ENCODE data around the gene TRAPPC14. TPM values are rescaled to one million over a fixed set of nuclear protein-coding genes. Genes with fewer than 3 reads are reported as not detected.
"Not testable (repeated sequence)": the region's sequence is repeated elsewhere in the genome, so short reads cannot be mapped to it uniquely, and the experiment has no call there.

TRAPPC14 gene
- polyA plus RNA-seq, 1 donor, result 23.8 TPM

GRCh38 chr7:100137851-100138760 is 20.4 kb downstream of the TRAPPC14 start:
- no peaks in the 10 kb centered on the region for H3K9me3 ChIP-seq (ENCODE audit: control insufficient read depth, low read depth, low read length)
- H3K4me1 ChIP-seq (ENCODE audit: control insufficient read depth, insufficient read depth, low read length), result peaks cover 6% of the 10 kb centered on the region
- WGBS (ENCODE audit: insufficient coverage, low lambda C conversion rate), result 100% methylated on average over 1 of the region's 13 CpGs
- H3K4me3 ChIP-seq (ENCODE audit: low read length), result no peak overlapping the region
- no peaks in the 10 kb centered on the region for H3K27me3 ChIP-seq (ENCODE audit: control insufficient read depth, insufficient read depth, low read length)
- H3K27ac ChIP-seq (ENCODE audit: low read length), result no peak overlapping the region
- DNase-seq, result no peak
- H3K36me3 ChIP-seq (ENCODE audit: control insufficient read depth, insufficient read depth, low read length), result no peaks in the 10 kb centered on the region

- Histone ChIP-seq H3K27ac (ENCODE audit: low read length) (no peak overlapping the region), H3K27me3 (ENCODE audit: control insufficient read depth, insufficient read depth, low read length) (no peaks in the 10 kb centered on the region), H3K4me3 (ENCODE audit: low read length) (no peak overlapping the region), H3K4me1 (ENCODE audit: control insufficient read depth, insufficient read depth, low read length) (peaks cover 17% of the 10 kb centered on the region), H3K36me3 (ENCODE audit: control insufficient read depth, insufficient read depth, low read length) (no peaks in the 10 kb centered on the region), H3K9me3 (ENCODE audit: control insufficient read depth, low read depth, low read length) (no peaks in the 10 kb centered on the region)
- no CpG with 5 or more reads among the region's 3 CpGs for WGBS (ENCODE audit: insufficient coverage, low lambda C conversion rate)
- DNase-seq, result peak in 1 of 2 donors; percentile 42
These were observed 25.8 kb downstream of the TRAPPC14 start for GRCh38 chr7:100132697-100133151.

GRCh38 chr7:100132126-100132525 is 26.4 kb downstream of the TRAPPC14 start:
- WGBS (ENCODE audit: insufficient coverage, low lambda C conversion rate), result no CpG with 5 or more reads among the region's 7 CpGs
- Histone ChIP-seq H3K9me3 (ENCODE audit: control insufficient read depth, low read depth, low read length) (no peaks in the 10 kb centered on the region), H3K36me3 (ENCODE audit: control insufficient read depth, insufficient read depth, low read length) (no peaks in the 10 kb centered on the region), H3K4me3 (ENCODE audit: low read length) (no peak overlapping the region), H3K27ac (ENCODE audit: low read length) (no peak overlapping the region), H3K4me1 (ENCODE audit: control insufficient read depth, insufficient read depth, low read length) (peaks cover 17% of the 10 kb centered on the region), H3K27me3 (ENCODE audit: control insufficient read depth, insufficient read depth, low read length) (no peaks in the 10 kb centered on the region)
- no peak for DNase-seq

- H3K36me3 ChIP-seq (ENCODE audit: control insufficient read depth, insufficient read depth, low read length), result no peaks in the 10 kb centered on the region
- peaks cover 17% of the 10 kb centered on the region for H3K4me1 ChIP-seq (ENCODE audit: control insufficient read depth, insufficient read depth, low read length)
- H3K27me3 ChIP-seq (ENCODE audit: control insufficient read depth, insufficient read depth, low read length), result no peaks in the 10 kb centered on the region
- no peaks in the 10 kb centered on the region for H3K9me3 ChIP-seq (ENCODE audit: control insufficient read depth, low read depth, low read length)
- H3K4me3 ChIP-seq (ENCODE audit: low read length), result peak overlapping the region; percentile 10
- peak in 1 of 2 donors; percentile 77 for DNase-seq
- WGBS (ENCODE audit: insufficient coverage, low lambda C conversion rate), result 8% methylated on average over 9 of the region's 24 CpGs
- H3K27ac ChIP-seq (ENCODE audit: low read length), result peak overlapping the region; percentile 36
These were observed 27.7 kb downstream of the TRAPPC14 start for GRCh38 chr7:100130608-100131453.

- not testable (repeated sequence) for H3K9me3 ChIP-seq (ENCODE audit: control insufficient read depth, low read depth, low read length); H3K36me3 ChIP-seq (ENCODE audit: control insufficient read depth, insufficient read depth, low read length); H3K27me3 ChIP-seq (ENCODE audit: control insufficient read depth, insufficient read depth, low read length); DNase-seq; H3K4me3 ChIP-seq (ENCODE audit: low read length)
- WGBS (ENCODE audit: insufficient coverage, low lambda C conversion rate), result no CpG with 5 or more reads among the region's 1 CpG
- Histone ChIP-seq H3K4me1 (ENCODE audit: control insufficient read depth, insufficient read depth, low read length) (peaks cover 23% of the 10 kb centered on the region), H3K27ac (ENCODE audit: low read length) (peak overlapping the region; percentile 36)
These were observed 28.3 kb downstream of the TRAPPC14 start for GRCh38 chr7:100130220-100130607.

GRCh38 chr7:100128637-100128963 is 29.9 kb downstream of the TRAPPC14 start:
- peaks cover 36% of the 10 kb centered on the region for H3K4me1 ChIP-seq (ENCODE audit: control insufficient read depth, insufficient read depth, low read length)
- no peak overlapping the region for H3K4me3 ChIP-seq (ENCODE audit: low read length)
- no peaks in the 10 kb centered on the region for H3K9me3 ChIP-seq (ENCODE audit: control insufficient read depth, low read depth, low read length)
- DNase-seq, result no peak
- no peaks in the 10 kb centered on the region for H3K36me3 ChIP-seq (ENCODE audit: control insufficient read depth, insufficient read depth, low read length)
- no CpG with 5 or more reads among the region's 1 CpG for WGBS (ENCODE audit: insufficient coverage, low lambda C conversion rate)
- H3K27ac ChIP-seq (ENCODE audit: low read length), result peak overlapping the region; percentile 99
- no peaks in the 10 kb centered on the region for H3K27me3 ChIP-seq (ENCODE audit: control insufficient read depth, insufficient read depth, low read length)

GRCh38 chr7:100127866-100128636 is 30.5 kb downstream of the TRAPPC14 start:
- H3K9me3 ChIP-seq (ENCODE audit: control insufficient read depth, low read depth, low read length), result no peaks in the 10 kb centered on the region
- peak in 1 of 2 donors; percentile 64 for DNase-seq
- peaks cover 36% of the 10 kb centered on the region for H3K4me1 ChIP-seq (ENCODE audit: control insufficient read depth, insufficient read depth, low read length)
- peak overlapping the region; percentile 99 for H3K27ac ChIP-seq (ENCODE audit: low read length)
- WGBS (ENCODE audit: insufficient coverage, low lambda C conversion rate), result no CpG with 5 or more reads among the region's 37 CpGs
- no peaks in the 10 kb centered on the region for H3K27me3 ChIP-seq (ENCODE audit: control insufficient read depth, insufficient read depth, low read length)
- peak overlapping the region; percentile 76 for H3K4me3 ChIP-seq (ENCODE audit: low read length)
- no peaks in the 10 kb centered on the region for H3K36me3 ChIP-seq (ENCODE audit: control insufficient read depth, insufficient read depth, low read length)

GRCh38 chr7:100126931-100127865 is 31.3 kb downstream of the TRAPPC14 start, which contains the start of gene MBLAC1:
MBLAC1 (plus strand) TSS chr7:100126967; CDS start chr7:100127396, 429 bp downstream.
- peaks cover 36% of the 10 kb centered on the region for H3K4me1 ChIP-seq (ENCODE audit: control insufficient read depth, insufficient read depth, low read length)
- no CpG with 5 or more reads among the region's 85 CpGs for WGBS (ENCODE audit: insufficient coverage, low lambda C conversion rate)
- H3K27me3 ChIP-seq (ENCODE audit: control insufficient read depth, insufficient read depth, low read length), result no peaks in the 10 kb centered on the region
- no peaks in the 10 kb centered on the region for H3K9me3 ChIP-seq (ENCODE audit: control insufficient read depth, low read depth, low read length)
- peak within 1 kb of the TSS; percentile 99 for H3K27ac ChIP-seq (ENCODE audit: low read length)
- H3K4me3 ChIP-seq (ENCODE audit: low read length), result peak within 1 kb of the TSS; percentile 76
- DNase-seq, result peak; percentile 88 to 96
- H3K36me3 ChIP-seq (ENCODE audit: control insufficient read depth, insufficient read depth, low read length), result peaks cover 4% of the 10 kb centered on the region

GRCh38 chr7:100126239-100126930 is 32.1 kb downstream of the TRAPPC14 start:
- peak overlapping the region; percentile 76 for H3K4me3 ChIP-seq (ENCODE audit: low read length)
- WGBS (ENCODE audit: insufficient coverage, low lambda C conversion rate), result no CpG with 5 or more reads among the region's 29 CpGs
- H3K4me1 ChIP-seq (ENCODE audit: control insufficient read depth, insufficient read depth, low read length), result peaks cover 36% of the 10 kb centered on the region
- H3K27me3 ChIP-seq (ENCODE audit: control insufficient read depth, insufficient read depth, low read length), result no peaks in the 10 kb centered on the region
- no peak for DNase-seq
- H3K36me3 ChIP-seq (ENCODE audit: control insufficient read depth, insufficient read depth, low read length), result peaks cover 4% of the 10 kb centered on the region
- H3K27ac ChIP-seq (ENCODE audit: low read length), result peak overlapping the region; percentile 99
- no peaks in the 10 kb centered on the region for H3K9me3 ChIP-seq (ENCODE audit: control insufficient read depth, low read depth, low read length)

Data from large intestine (tissue), 3 donors.